Keratinocyte (primary cell): ENCODE results near the gene TMEM201. TPM values are rescaled to one million over a fixed set of nuclear protein-coding genes. Genes with fewer than 3 reads are reported as not detected.

Experiments
- DNase-seq: peaks from one replicate; pipeline ENCODE4 v3.0.0-alpha.2; 2011; ENCODE audit warnings: low read depth, missing footprints, low spot score
- FAIRE-seq: peaks from 2 replicates; lab custom pipeline; 2011; peaks lifted over from hg19 to GRCh38; lab: Jason Lieb, UNC
- H2AFZ ChIP-seq: 2 replicates; pipeline ENCODE4 v1.6.0; 2012; ENCODE audit warnings: low read length, control low read depth, inconsistent platforms; ENCODE audit not compliant: control insufficient read depth
- H3K27ac ChIP-seq: 2 replicates; pipeline ENCODE4 v1.5.1; 2011; ENCODE audit warnings: low read length; ENCODE audit not compliant: control insufficient read depth, insufficient read depth
- H3K27me3 ChIP-seq: 3 replicates; pipeline ENCODE4 v1.6.0; 2011; ENCODE audit warnings: low read length; ENCODE audit not compliant: control insufficient read depth, insufficient read depth; ENCODE audit errors: extremely low read depth
- H3K36me3 ChIP-seq, 2 experiments: 2 replicates in 1 of 2; 3 replicates in 1 of 2; pipeline ENCODE4 v1.5.1; 2011; ENCODE audit warnings: low read length in 2 of 2, mild to moderate bottlenecking in 1 of 2; ENCODE audit not compliant: control insufficient read depth in 2 of 2, insufficient read depth in 2 of 2; ENCODE audit errors: extremely low read depth in 1 of 2
- H3K4me1 ChIP-seq: 3 replicates; pipeline ENCODE4 v1.5.1; 2011; ENCODE audit warnings: low read length; ENCODE audit not compliant: control insufficient read depth, insufficient read depth; ENCODE audit errors: extremely low read depth
- H3K4me2 ChIP-seq: 3 replicates; pipeline ENCODE4 v1.6.0; 2011; ENCODE audit warnings: low read depth, low read length; ENCODE audit not compliant: control insufficient read depth, insufficient read depth; ENCODE audit errors: extremely low read depth
- H3K4me3 ChIP-seq, 3 experiments: fragments of 200-600 bp in 1 of 3; sonication (generic) in 1 of 3; 2 replicates in 2 of 3; 3 replicates in 1 of 3; pipeline ENCODE4 v1.5.1; 2011 to 2016; ENCODE audit warnings: low read length in 3 of 3, mild to moderate bottlenecking in 3 of 3, control low read depth in 2 of 3, inconsistent platforms in 1 of 3, low read depth in 1 of 3, mixed read lengths in 1 of 3, mixed run types in 1 of 3, moderate library complexity in 1 of 3; ENCODE audit not compliant: control insufficient read depth in 2 of 3, insufficient read depth in 2 of 3; ENCODE audit errors: extremely low read depth in 1 of 3
- H3K79me2 ChIP-seq: 2 replicates; pipeline ENCODE4 v1.6.0; 2012; ENCODE audit warnings: low read length; ENCODE audit not compliant: control insufficient read depth, insufficient read depth
- H3K9ac ChIP-seq: 3 replicates; pipeline ENCODE4 v1.6.0; 2011; ENCODE audit warnings: low read length; ENCODE audit not compliant: control insufficient read depth, insufficient read depth; ENCODE audit errors: extremely low read depth
- H3K9me1 ChIP-seq: 3 replicates; pipeline ENCODE4 v1.6.0; 2011; ENCODE audit warnings: low read length; ENCODE audit not compliant: control insufficient read depth, insufficient read depth; ENCODE audit errors: extremely low read depth
- H3K9me3 ChIP-seq: 2 replicates; pipeline ENCODE4 v1.5.1; 2012; ENCODE audit warnings: low read depth, low read length; ENCODE audit not compliant: control insufficient read depth
- H4K20me1 ChIP-seq: 3 replicates; pipeline ENCODE4 v1.6.0; 2011; ENCODE audit warnings: low read length; ENCODE audit not compliant: control insufficient read depth, insufficient read depth; ENCODE audit errors: extremely low read depth
- EZH2 ChIP-seq: IDR thresholded peaks from one replicate; pipeline ENCODE4 v1.6.1; 2012; ENCODE audit warnings: inconsistent platforms, mild to moderate bottlenecking, low read length, moderate library complexity
- dilution Hi-C: fragments of 300-500 bp; cut with MboI; formaldehyde crosslinking; loops from one replicate; pipeline ENCODE4 v1.7.0; 2020; ENCODE audit warnings: low sequenced_read_pairs; ENCODE audit not compliant: extremely low pct_ligation_motif_present
- polyA plus RNA-seq, 5 experiments: library from polyadenylated mRNA; depleted of rRNA in 3 of 5; stranded (reverse) in 3 of 5; stranded (forward) in 1 of 5; unstranded in 1 of 5; fragments of >200 nt; gene quantifications; 1 replicate in 1 of 5; 2 replicates in 3 of 5; 3 replicates in 1 of 5; pipeline versions ENCODE4 v1.2.1 to v1.2.3, GENCODE V29; 2011 to 2012; ENCODE audit warnings: missing spikeins in 2 of 5, low read depth in 1 of 5, low replicate concordance in 1 of 5
- TF ChIP-seq, protein P1 (sequence below), 3 experiments: IDR thresholded peaks in 1 of 3; conservative IDR thresholded peaks in 1 of 3; optimal IDR thresholded peaks in 1 of 3; 2 replicates in 2 of 3; 3 replicates in 1 of 3; pipeline versions ENCODE3 to v1.5.1; 2011; ENCODE audit warnings: low read length in 3 of 3, mild to moderate bottlenecking in 3 of 3, moderate library complexity in 2 of 3, control low read depth in 1 of 3, inconsistent platforms in 1 of 3; ENCODE audit not compliant: insufficient read depth in 2 of 3; ENCODE audit errors: extremely low read depth in 1 of 3

TMEM201 gene
- polyA plus RNA-seq, 1 donor (not counting 4 experiments of a cell fraction or from before 2014, with no cell fraction given) = 1.5 TPM

DNA sequence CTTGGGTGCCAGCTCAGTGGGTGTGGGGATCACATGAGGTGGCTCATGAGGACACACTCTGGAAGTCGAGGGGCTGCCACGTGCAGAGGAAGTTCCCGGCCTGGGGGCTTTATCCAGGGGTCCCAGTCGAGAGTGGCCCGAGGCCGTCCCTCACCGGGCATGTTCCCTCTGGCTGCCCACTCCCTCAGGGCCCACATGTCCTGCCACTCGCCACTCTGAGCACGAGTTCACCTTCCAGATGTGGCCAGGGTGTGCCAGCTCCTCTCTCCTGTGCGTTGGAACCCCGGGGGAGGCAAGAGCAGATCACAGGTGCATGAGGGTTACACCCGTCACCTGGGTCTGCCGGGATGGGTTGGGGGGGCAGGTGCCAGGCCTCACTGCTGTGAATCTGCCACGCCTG lies 14.6 kb downstream of the TMEM201 start:
- Histone ChIP-seq H3K27me3 (no peaks in the 10 kb centered on the region), H3K4me1 (no peaks in the 10 kb centered on the region), H3K4me3 (no peak overlapping the region), H3K9ac (no peak overlapping the region), H3K4me2 (no peak overlapping the region), H3K27ac (no peak overlapping the region), H3K36me3 (peaks cover 16 to 18% of the 10 kb centered on the region in 2 experiments), H3K79me2 (no peaks in the 10 kb centered on the region), H3K9me1 (no peaks in the 10 kb centered on the region), H2AFZ (no peak overlapping the region), H4K20me1 (no peaks in the 10 kb centered on the region), H3K9me3 (no peaks in the 10 kb centered on the region)
- dilution Hi-C loops = no loop called here
- TF ChIP-seq, protein P1, sequence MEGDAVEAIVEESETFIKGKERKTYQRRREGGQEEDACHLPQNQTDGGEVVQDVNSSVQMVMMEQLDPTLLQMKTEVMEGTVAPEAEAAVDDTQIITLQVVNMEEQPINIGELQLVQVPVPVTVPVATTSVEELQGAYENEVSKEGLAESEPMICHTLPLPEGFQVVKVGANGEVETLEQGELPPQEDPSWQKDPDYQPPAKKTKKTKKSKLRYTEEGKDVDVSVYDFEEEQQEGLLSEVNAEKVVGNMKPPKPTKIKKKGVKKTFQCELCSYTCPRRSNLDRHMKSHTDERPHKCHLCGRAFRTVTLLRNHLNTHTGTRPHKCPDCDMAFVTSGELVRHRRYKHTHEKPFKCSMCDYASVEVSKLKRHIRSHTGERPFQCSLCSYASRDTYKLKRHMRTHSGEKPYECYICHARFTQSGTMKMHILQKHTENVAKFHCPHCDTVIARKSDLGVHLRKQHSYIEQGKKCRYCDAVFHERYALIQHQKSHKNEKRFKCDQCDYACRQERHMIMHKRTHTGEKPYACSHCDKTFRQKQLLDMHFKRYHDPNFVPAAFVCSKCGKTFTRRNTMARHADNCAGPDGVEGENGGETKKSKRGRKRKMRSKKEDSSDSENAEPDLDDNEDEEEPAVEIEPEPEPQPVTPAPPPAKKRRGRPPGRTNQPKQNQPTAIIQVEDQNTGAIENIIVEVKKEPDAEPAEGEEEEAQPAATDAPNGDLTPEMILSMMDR (optimal IDR thresholded peaks at IDR 0.05 in 1 of 3, IDR thresholded peaks at IDR 0.05 in 1 of 3, conservative IDR thresholded peaks at IDR 0.05 in 1 of 3; ENCODE audit: extremely low read depth in 1 of 3, insufficient read depth in 2 of 3, low read length in 3 of 3) = no peak
- no peak for TF ChIP-seq EZH2
- FAIRE-seq (no peak), DNase-seq (no peak)

DNA sequence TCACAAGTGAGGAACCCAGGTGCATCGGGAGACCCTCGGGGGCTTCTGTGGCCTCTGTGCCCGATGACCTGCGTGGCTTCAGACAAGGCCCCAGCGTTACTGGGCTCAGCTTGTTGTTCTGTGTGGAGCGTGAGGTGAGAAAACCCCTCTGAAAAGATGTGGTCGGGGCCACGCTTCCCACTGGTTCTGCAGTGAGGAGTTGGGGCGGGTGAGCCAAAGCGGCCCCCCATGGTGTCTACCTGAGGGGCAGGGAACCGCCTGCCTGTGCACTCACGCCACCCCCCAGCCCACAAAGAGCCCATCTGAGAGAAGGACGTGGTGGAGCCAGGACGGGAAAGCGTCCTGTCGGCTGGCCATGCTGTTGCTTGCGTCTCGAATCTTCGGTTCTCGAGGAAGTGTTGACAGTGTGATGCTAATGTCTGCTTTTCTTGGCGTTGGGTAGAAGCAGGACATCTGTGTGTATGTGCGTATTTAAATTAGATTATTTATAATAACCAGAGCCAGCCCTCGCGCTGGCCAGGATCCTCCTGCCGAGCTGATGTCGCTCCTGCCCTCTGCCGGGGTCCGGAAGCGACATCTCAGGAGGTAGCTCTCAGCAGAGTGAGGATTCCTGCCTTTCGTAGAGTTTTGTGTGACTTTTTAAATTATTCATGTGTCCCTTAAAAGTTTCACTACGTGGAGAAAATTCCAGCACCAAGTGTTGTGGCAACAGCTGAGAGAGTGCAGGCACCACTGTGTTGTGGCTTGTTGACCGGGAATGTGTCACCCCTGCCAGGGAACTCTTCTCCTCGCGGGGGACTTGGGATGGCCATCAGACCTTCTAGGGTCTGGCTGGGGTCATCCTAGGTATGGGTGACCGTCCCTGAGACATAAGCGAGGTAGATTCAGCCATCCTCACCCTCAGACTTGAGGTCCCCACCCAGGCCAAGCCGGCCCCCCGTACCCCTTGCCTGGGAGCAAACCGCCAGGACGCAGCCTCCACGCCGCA lies 15.3 kb downstream of the TMEM201 start:
- Histone ChIP-seq H3K9ac (no peak overlapping the region), H3K79me2 (no peaks in the 10 kb centered on the region), H3K27me3 (no peaks in the 10 kb centered on the region), H3K27ac (no peak overlapping the region), H3K9me1 (no peaks in the 10 kb centered on the region), H3K4me3 (no peak overlapping the region), H2AFZ (no peak overlapping the region), H3K4me1 (no peaks in the 10 kb centered on the region), H3K9me3 (no peaks in the 10 kb centered on the region), H3K36me3 (peaks cover 19 to 24% of the 10 kb centered on the region in 2 experiments), H3K4me2 (no peak overlapping the region), H4K20me1 (no peaks in the 10 kb centered on the region)
- FAIRE-seq (no peak), DNase-seq (no peak)
- dilution Hi-C loops = no loop called here
- TF ChIP-seq, protein P1 (optimal IDR thresholded peaks at IDR 0.05 in 1 of 3, IDR thresholded peaks at IDR 0.05 in 1 of 3, conservative IDR thresholded peaks at IDR 0.05 in 1 of 3; ENCODE audit: extremely low read depth in 1 of 3, insufficient read depth in 2 of 3, low read length in 3 of 3) = no peak
- no peak for TF ChIP-seq EZH2
